Mesothelial cell of epicardium (in vitro differentiated cells): ENCODE data around the gene RAB31. TPM values are rescaled to one million over a fixed set of nuclear protein-coding genes. Genes with fewer than 3 reads are reported as not detected.
A peak's percentile ranks its signal among the peaks of the same experiment; 100 is the strongest.

Experiments used
- DNase-seq, 2 experiments: peaks; one replicate each; pipeline ENCODE4 v3.0.0; 2021; ENCODE audit warnings: low spot score in 2 of 2; ENCODE audit not compliant: unreplicated experiment in 2 of 2
- H3K27ac Mint-ChIP-seq: 2 replicates; pipeline ENCODE4 v1.8.0; 2021; ENCODE audit warnings: mixed read lengths
- H3K27me3 Mint-ChIP-seq: 2 replicates; pipeline ENCODE4 v1.8.0; 2021; ENCODE audit warnings: low read depth, mixed read lengths
- H3K36me3 Mint-ChIP-seq: 2 replicates; pipeline ENCODE4 v1.8.0; 2021; ENCODE audit warnings: mixed read lengths
- H3K4me1 Mint-ChIP-seq: 2 replicates; pipeline ENCODE4 v1.8.0; 2021; ENCODE audit warnings: mixed read lengths
- H3K4me3 Mint-ChIP-seq: 2 replicates; pipeline ENCODE4 v1.8.0; 2021; ENCODE audit warnings: mild to moderate bottlenecking, moderate library complexity, mixed read lengths
- H3K9me3 Mint-ChIP-seq: 2 replicates; pipeline ENCODE4 v1.8.0; 2021; ENCODE audit warnings: mixed read lengths
- total RNA-seq: library from RNA; stranded (reverse); gene quantifications from 3 replicates; pipeline ENCODE4 v1.2.1, GENCODE V29; 2021
- TF ChIP-seq, protein P1 (sequence below): fragments of 200-600 bp; sonication (generic); IDR thresholded peaks from one replicate; pipeline ENCODE4 v1.5.0; 2021; ENCODE audit warnings: antibody characterized with exemption; ENCODE audit not compliant: unreplicated experiment

RAB31 gene
- total RNA-seq, 1 donor from 2014 or later = 21.8 TPM

- DNase-seq = no peak
- H3K9me3 Mint-ChIP-seq = no peaks in the 10 kb centered on the region
- TF ChIP-seq, protein P1, sequence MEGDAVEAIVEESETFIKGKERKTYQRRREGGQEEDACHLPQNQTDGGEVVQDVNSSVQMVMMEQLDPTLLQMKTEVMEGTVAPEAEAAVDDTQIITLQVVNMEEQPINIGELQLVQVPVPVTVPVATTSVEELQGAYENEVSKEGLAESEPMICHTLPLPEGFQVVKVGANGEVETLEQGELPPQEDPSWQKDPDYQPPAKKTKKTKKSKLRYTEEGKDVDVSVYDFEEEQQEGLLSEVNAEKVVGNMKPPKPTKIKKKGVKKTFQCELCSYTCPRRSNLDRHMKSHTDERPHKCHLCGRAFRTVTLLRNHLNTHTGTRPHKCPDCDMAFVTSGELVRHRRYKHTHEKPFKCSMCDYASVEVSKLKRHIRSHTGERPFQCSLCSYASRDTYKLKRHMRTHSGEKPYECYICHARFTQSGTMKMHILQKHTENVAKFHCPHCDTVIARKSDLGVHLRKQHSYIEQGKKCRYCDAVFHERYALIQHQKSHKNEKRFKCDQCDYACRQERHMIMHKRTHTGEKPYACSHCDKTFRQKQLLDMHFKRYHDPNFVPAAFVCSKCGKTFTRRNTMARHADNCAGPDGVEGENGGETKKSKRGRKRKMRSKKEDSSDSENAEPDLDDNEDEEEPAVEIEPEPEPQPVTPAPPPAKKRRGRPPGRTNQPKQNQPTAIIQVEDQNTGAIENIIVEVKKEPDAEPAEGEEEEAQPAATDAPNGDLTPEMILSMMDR = no peak
- no peak overlapping the region for H3K27ac Mint-ChIP-seq
- peaks cover 6% of the 10 kb centered on the region for H3K36me3 Mint-ChIP-seq
- peaks cover 40% of the 10 kb centered on the region for H3K4me1 Mint-ChIP-seq
- no peaks in the 10 kb centered on the region for H3K27me3 Mint-ChIP-seq
- H3K4me3 Mint-ChIP-seq = no peak overlapping the region
Observed at GRCh38 chr18:9845256-9845655, 137.2 kb downstream of the RAB31 start.

GRCh38 chr18:9846162-9846925 is 138.2 kb downstream of the RAB31 start:
- TF ChIP-seq, protein P1 = no peak
- Mint-ChIP-seq H3K27ac (peak overlapping the region; percentile 12), H3K4me3 (no peak overlapping the region), H3K9me3 (no peaks in the 10 kb centered on the region), H3K27me3 (no peaks in the 10 kb centered on the region), H3K4me1 (peaks cover 39% of the 10 kb centered on the region), H3K36me3 (peaks cover 6% of the 10 kb centered on the region)
- DNase-seq = no peak

GRCh38 chr18:9848170-9848879 is 140.2 kb downstream of the RAB31 start:
- no peak for DNase-seq
- H3K36me3 Mint-ChIP-seq = peaks cover 8% of the 10 kb centered on the region
- no peak overlapping the region for H3K27ac Mint-ChIP-seq
- TF ChIP-seq, protein P1 = no peak
- H3K4me1 Mint-ChIP-seq = peaks cover 39% of the 10 kb centered on the region
- H3K9me3 Mint-ChIP-seq = no peaks in the 10 kb centered on the region
- H3K4me3 Mint-ChIP-seq = no peak overlapping the region
- no peaks in the 10 kb centered on the region for H3K27me3 Mint-ChIP-seq

GRCh38 chr18:9849407-9850283 is 141.5 kb downstream of the RAB31 start:
- Mint-ChIP-seq H3K9me3 (no peaks in the 10 kb centered on the region), H3K27me3 (no peaks in the 10 kb centered on the region), H3K36me3 (peaks cover 11% of the 10 kb centered on the region), H3K4me1 (peaks cover 35% of the 10 kb centered on the region), H3K4me3 (no peak overlapping the region), H3K27ac (no peak overlapping the region)
- TF ChIP-seq, protein P1 = no peak
- no peak for DNase-seq

GRCh38 chr18:9850309-9850708 is 142.2 kb downstream of the RAB31 start:
- Mint-ChIP-seq H3K9me3 (no peaks in the 10 kb centered on the region), H3K27me3 (no peaks in the 10 kb centered on the region), H3K36me3 (peaks cover 11% of the 10 kb centered on the region), H3K4me1 (peaks cover 29% of the 10 kb centered on the region), H3K4me3 (no peak overlapping the region), H3K27ac (no peak overlapping the region)
- DNase-seq = no peak
- TF ChIP-seq, protein P1 = no peak
